Esophagus squamous epithelium (tissue), 5 donors: ENCODE measurements around the gene DES. TPM values are rescaled to one million over a fixed set of nuclear protein-coding genes. Genes with fewer than 3 reads are reported as not detected.

Experiments used
- DNase-seq: peaks from one replicate; lab custom pipeline; 2025; lab: John Stamatoyannopoulos, UW
- H3K27ac ChIP-seq, 4 donors: fragments of 200-600 bp; sonication (generic); one replicate each; pipeline ENCODE4 v1.5.1; 2016 to 2019; ENCODE audit warnings: mild to moderate bottlenecking in 1 of 4
- H3K27me3 ChIP-seq, 4 donors: fragments of 200-600 bp; sonication (generic); 1 replicate in 3 of 4; 2 replicates in 1 of 4; pipeline versions ENCODE4 v1.5.1 to v1.6.0; 2017 to 2021; ENCODE audit warnings: antibody characterized with exemption in 1 of 4
- H3K36me3 ChIP-seq, 3 donors: fragments of 200-600 bp; sonication (generic); one replicate each; pipeline ENCODE4 v1.5.1; 2016 to 2019
- H3K4me1 ChIP-seq, 3 donors: fragments of 200-600 bp; sonication (generic); one replicate each; pipeline ENCODE4 v1.5.1; 2017 to 2019
- H3K4me3 ChIP-seq, 4 donors: fragments of 200-600 bp; sonication (generic); 1 replicate in 3 of 4; 2 replicates in 1 of 4; pipeline ENCODE4 v1.5.1; 2016 to 2019; ENCODE audit warnings: mild to moderate bottlenecking in 2 of 4, moderate library complexity in 1 of 4
- H3K9me3 ChIP-seq, 3 donors: fragments of 200-600 bp; sonication (generic); one replicate each; pipeline ENCODE4 v1.5.1; 2016 to 2019
- CTCF ChIP-seq, 6 experiments: fragments of 450-650 bp in 4 of 6; fragments of 200-600 bp in 2 of 6; sonication (generic) in 2 of 6; IDR thresholded peaks; one replicate each; pipeline ENCODE4 v1.5.1; 2016 to 2019; ENCODE audit warnings: antibody characterized with exemption in 6 of 6, mild to moderate bottlenecking in 4 of 6, moderate library complexity in 4 of 6
- POLR2A ChIP-seq, 4 donors: fragments of 450-650 bp; IDR thresholded peaks; one replicate each; pipeline ENCODE4 v1.6.1; 2017; ENCODE audit warnings: antibody characterized with exemption in 4 of 4, mild to moderate bottlenecking in 4 of 4, moderate library complexity in 3 of 4
- WGBS, 2 donors: methylation state at CpG; one replicate each; pipeline ENCODE4 v1.1.5; 2018; 5-methylcytosine and 5-hydroxymethylcytosine counted together
- intact Hi-C: fragments of 100-400 bp; cut with DNase I; formaldehyde crosslinking; loops from one replicate; pipeline ENCODE4 v1.15.0; 2022
- total RNA-seq, 4 donors: library from RNA; depleted of rRNA; stranded (reverse); fragments of >200 nt; gene quantifications; one replicate each; pipeline ENCODE4 v1.1.0, GENCODE V29; 2016
- donor health status: DM: yes; HTN: yes; CAD: no.

The DES gene
- total RNA-seq, 4 donors from 2014 or later = 120 to 2,698 (median 303) TPM

- Histone ChIP-seq H3K9me3 (no peaks in the 10 kb centered on the region), H3K4me3 (peak overlapping the region in 2 of 4 donors; percentile 19 to 46), H3K4me1 (peaks cover 0 to 42% (median 10%) of the 10 kb centered on the region in 3 donors), H3K27ac (peak overlapping the region; percentile 56 to 92 (median 84)), H3K27me3 (peaks cover 0 to 90% (median 0%) of the 10 kb centered on the region in 4 donors), H3K36me3 (no peaks in the 10 kb centered on the region)
- 71 to 77% methylated on average over 4 to 5 of the region's 5 CpGs for WGBS, 2 donors
- TF ChIP-seq CTCF (IDR thresholded peaks at IDR 0.05) (no peak), POLR2A (IDR thresholded peaks at IDR 0.05) (no peak)
- intact Hi-C loops = no loop called here
- no peak for DNase-seq
These were observed 31.4 kb downstream of the DES start for GRCh38 chr2:219449609-219450008.

- 48 to 63% methylated on average over 7 to 8 of the region's 18 CpGs for WGBS, 2 donors
- Histone ChIP-seq H3K36me3 (no peaks in the 10 kb centered on the region), H3K4me3 (peak overlapping the region in 1 of 4 donors; percentile 28), H3K27me3 (peaks cover 0 to 69% (median 0%) of the 10 kb centered on the region in 4 donors), H3K4me1 (peaks cover 0 to 35% (median 10%) of the 10 kb centered on the region in 3 donors), H3K9me3 (no peaks in the 10 kb centered on the region), H3K27ac (peak overlapping the region; percentile 67 to 92 (median 84))
- TF ChIP-seq POLR2A (IDR thresholded peaks at IDR 0.05) (no peak), CTCF (IDR thresholded peaks at IDR 0.05) (no peak)
- DNase-seq = no peak
- intact Hi-C loops = no loop called here
These were observed 33.6 kb downstream of the DES start for GRCh38 chr2:219451661-219452360.

GRCh38 chr2:219452361-219453317 is 34.5 kb downstream of the DES start:
- Histone ChIP-seq H3K27me3 (peaks cover 0 to 60% (median 0%) of the 10 kb centered on the region in 4 donors), H3K36me3 (no peaks in the 10 kb centered on the region), H3K9me3 (no peaks in the 10 kb centered on the region), H3K27ac (peak overlapping the region; percentile 67 to 92 (median 84)), H3K4me3 (peak overlapping the region in 1 of 4 donors; percentile 5), H3K4me1 (peaks cover 0 to 37% (median 10%) of the 10 kb centered on the region in 3 donors)
- TF ChIP-seq CTCF (IDR thresholded peaks at IDR 0.05) (no peak), POLR2A (IDR thresholded peaks at IDR 0.05) (no peak)
- 51 to 58% methylated on average over 16 to 20 of the region's 23 CpGs for WGBS, 2 donors
- intact Hi-C loops = no loop called here
- DNase-seq = no peak

GRCh38 chr2:219453671-219454590 is 35.8 kb downstream of the DES start:
- peak overlapping the region; percentile 55 to 92 (median 84) for H3K27ac ChIP-seq
- H3K27me3 ChIP-seq = peaks cover 0 to 48% (median 0%) of the 10 kb centered on the region in 4 donors
- peak overlapping the region in 1 of 4 donors; percentile 5 for H3K4me3 ChIP-seq
- TF ChIP-seq POLR2A (IDR thresholded peaks at IDR 0.05) (no peak), CTCF (IDR thresholded peaks at IDR 0.05) (no peak)
- no peaks in the 10 kb centered on the region for H3K36me3 ChIP-seq
- H3K4me1 ChIP-seq = peaks cover 0 to 34% (median 10%) of the 10 kb centered on the region in 3 donors
- intact Hi-C loops = no loop called here
- no peak for DNase-seq
- no peaks in the 10 kb centered on the region for H3K9me3 ChIP-seq
- WGBS, 2 donors = 59 to 75% methylated on average over 5 to 9 of the region's 10 CpGs
